Mesendoderm (in vitro differentiated cells): Measurements from ENCODE around the gene SPEM2.

Experiments used
- DNase-seq: peaks from one replicate; pipeline ENCODE4 v3.0.0; 2013
- H2AK5ac ChIP-seq: 2 replicates; pipeline ENCODE4 v1.6.1; 2013; ENCODE audit warnings: low read length, inconsistent platforms
- H2BK120ac ChIP-seq: 2 replicates; pipeline ENCODE4 v1.6.1; 2013; ENCODE audit warnings: low read depth, mild to moderate bottlenecking, low read length, moderate library complexity, mixed read lengths
- H2BK15ac ChIP-seq: replicated peaks from 2 replicates; pipeline ENCODE4 v1.6.1; 2013; ENCODE audit warnings: low read depth, mild to moderate bottlenecking, moderate library complexity
- H2BK5ac ChIP-seq: 2 replicates; pipeline ENCODE4 v1.6.1; 2013; ENCODE audit warnings: low read length, inconsistent platforms
- H3K18ac ChIP-seq: 2 replicates; pipeline ENCODE4 v1.6.1; 2013; ENCODE audit warnings: mild to moderate bottlenecking, low read length, mixed read lengths
- H3K23ac ChIP-seq: one replicate; pipeline ENCODE4 v1.6.1; 2013; ENCODE audit warnings: low read length
- H3K27ac ChIP-seq: 2 replicates; pipeline ENCODE4 v1.5.1; 2013; ENCODE audit warnings: low read depth, mild to moderate bottlenecking, inconsistent platforms, low read length, moderate library complexity
- H3K27me3 ChIP-seq: 2 replicates; pipeline ENCODE4 v1.6.1; 2013; ENCODE audit warnings: low read length, control low read depth, mild to moderate bottlenecking, inconsistent platforms; ENCODE audit not compliant: insufficient read depth, poor library complexity
- H3K36me3 ChIP-seq: 2 replicates; pipeline ENCODE4 v1.6.1; 2013; ENCODE audit warnings: low read length, inconsistent platforms; ENCODE audit not compliant: control insufficient read depth, insufficient read depth
- H3K4ac ChIP-seq: one replicate; pipeline ENCODE4 v1.6.1; 2013; ENCODE audit warnings: low read depth, mild to moderate bottlenecking, low read length, moderate library complexity
- H3K4me1 ChIP-seq: 2 replicates; pipeline ENCODE4 v1.6.1; 2013; ENCODE audit warnings: low read depth, low read length, inconsistent platforms; ENCODE audit not compliant: control insufficient read depth
- H3K4me2 ChIP-seq: 2 replicates; pipeline ENCODE4 v1.6.1; 2013; ENCODE audit warnings: low read length
- H3K4me3 ChIP-seq: 2 replicates; pipeline ENCODE4 v1.5.1; 2013; ENCODE audit warnings: mild to moderate bottlenecking, low read length
- H3K56ac ChIP-seq: one replicate; pipeline ENCODE4 v1.6.1; 2013; ENCODE audit warnings: low read length
- H3K79me1 ChIP-seq: 2 replicates; pipeline ENCODE4 v1.6.1; 2013; ENCODE audit warnings: low read length, inconsistent platforms
- H3K79me2 ChIP-seq: 2 replicates; pipeline ENCODE4 v1.6.1; 2013; ENCODE audit warnings: mild to moderate bottlenecking, low read length; ENCODE audit not compliant: control insufficient read depth, insufficient read depth
- H3K9ac ChIP-seq: 2 replicates; pipeline ENCODE4 v1.6.1; 2013; ENCODE audit warnings: low read length, inconsistent platforms
- H4K5ac ChIP-seq: one replicate; pipeline ENCODE4 v1.6.1; 2013; ENCODE audit warnings: low read length
- H4K8ac ChIP-seq: one replicate; pipeline ENCODE4 v1.6.1; 2013; ENCODE audit warnings: low read depth, mild to moderate bottlenecking, control low read depth, low read length, moderate library complexity
- WGBS: extraction: QIAGEN DNeasy Blood & Tissue Kit; methylation state at CpG from one replicate; pipeline ENCODE4 v1.1.7; 2013; ENCODE audit warnings: low lambda C conversion rate, missing lambda C conversion rate; ENCODE audit not compliant: insufficient coverage; ENCODE audit errors: extremely low coverage; 5-methylcytosine and 5-hydroxymethylcytosine counted together

SPEM2 gene

DNA sequence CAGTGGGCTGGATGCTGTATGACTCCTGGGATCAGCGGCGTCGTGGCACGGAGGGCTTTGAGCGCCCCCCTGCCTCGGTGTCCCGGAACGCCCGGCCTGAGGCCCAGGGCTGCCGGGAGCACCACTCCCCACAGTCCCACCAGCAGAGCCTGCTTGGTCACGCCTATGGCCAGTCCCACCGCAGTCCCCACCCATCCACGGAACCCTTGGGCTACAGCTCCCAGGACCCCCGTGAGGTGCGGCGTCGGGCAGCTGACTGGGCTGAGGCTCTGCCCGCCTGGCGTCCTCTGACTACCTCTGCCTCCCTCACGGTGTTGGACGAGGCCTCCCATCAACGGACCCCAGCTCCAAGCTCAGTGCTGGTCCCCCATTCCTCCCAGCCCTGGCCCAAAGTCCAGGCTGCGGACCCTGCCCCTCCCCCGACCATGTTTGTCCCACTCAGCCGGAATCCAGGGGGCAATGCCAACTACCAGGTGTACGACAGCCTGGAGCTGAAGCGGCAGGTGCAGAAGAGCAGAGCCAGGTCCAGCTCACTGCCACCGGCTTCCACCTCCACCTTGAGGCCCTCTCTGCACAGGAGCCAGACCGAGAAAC, 1.6 kb downstream of the SPEM2 start:
- H3K4me2 ChIP-seq = no peak overlapping the region
- no peak overlapping the region for H4K8ac ChIP-seq
- no peak overlapping the region for H3K9ac ChIP-seq
- no peak overlapping the region for H2AK5ac ChIP-seq
- no peaks in the 10 kb centered on the region for H3K27me3 ChIP-seq
- no peak for DNase-seq
- no peak overlapping the region for H3K4ac ChIP-seq
- no peaks in the 10 kb centered on the region for H3K4me1 ChIP-seq
- no peak overlapping the region for H3K4me3 ChIP-seq
- H3K79me1 ChIP-seq = no peaks in the 10 kb centered on the region
- H3K56ac ChIP-seq = no peak overlapping the region
- H3K36me3 ChIP-seq = no peaks in the 10 kb centered on the region
- H3K27ac ChIP-seq = no peak overlapping the region
- no CpG with 5 or more reads among the region's 29 CpGs for WGBS
- no peak overlapping the region for H3K18ac ChIP-seq
- H2BK5ac ChIP-seq = no peak overlapping the region
- H2BK15ac ChIP-seq = no peak overlapping the region
- no peak overlapping the region for H2BK120ac ChIP-seq
- no peak overlapping the region for H4K5ac ChIP-seq
- H3K79me2 ChIP-seq = no peaks in the 10 kb centered on the region
- no peak overlapping the region for H3K23ac ChIP-seq

DNA sequence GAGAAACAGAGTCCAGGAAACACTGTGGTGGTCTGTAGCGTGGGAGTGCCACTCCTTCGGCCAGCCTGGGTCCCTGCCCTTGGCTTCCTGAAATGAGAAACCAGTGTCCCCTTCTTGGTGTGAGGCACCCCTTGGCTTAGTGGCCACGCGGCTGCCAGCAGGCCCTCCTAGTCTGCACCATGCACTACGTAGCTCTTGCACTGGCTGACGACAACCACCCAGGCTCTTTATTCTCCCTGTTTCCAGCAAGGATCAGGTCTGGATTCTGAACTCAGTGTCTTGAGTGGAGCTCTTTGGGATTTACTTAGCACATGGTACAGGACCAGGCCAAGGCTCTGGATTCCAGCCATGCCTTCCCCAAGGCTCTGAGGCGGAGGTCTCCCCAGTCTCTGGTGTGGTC, 2.1 kb downstream of the SPEM2 start:
- no peak for DNase-seq
- Histone ChIP-seq H2AK5ac (no peak overlapping the region), H4K8ac (no peak overlapping the region), H3K36me3 (no peaks in the 10 kb centered on the region), H2BK120ac (no peak overlapping the region), H3K23ac (no peak overlapping the region), H3K79me1 (no peaks in the 10 kb centered on the region), H3K56ac (no peak overlapping the region), H3K4ac (no peak overlapping the region), H3K18ac (no peak overlapping the region), H3K79me2 (no peaks in the 10 kb centered on the region), H2BK5ac (no peak overlapping the region), H3K4me2 (no peak overlapping the region), H2BK15ac (no peak overlapping the region), H3K27ac (no peak overlapping the region), H3K27me3 (no peaks in the 10 kb centered on the region), H3K4me3 (no peak overlapping the region), H3K4me1 (no peaks in the 10 kb centered on the region), H4K5ac (no peak overlapping the region), H3K9ac (no peak overlapping the region)
- no CpG with 5 or more reads among the region's 7 CpGs for WGBS

GRCh38 chr17:7428557-7428956, 3.1 kb downstream of the SPEM2 start, which contains the start of gene SPEM3:
SPEM3 (plus strand) TSS chr17:7428857; CDS start chr17:7428903, 46 bp downstream.
- H3K4me1 ChIP-seq = no peaks in the 10 kb centered on the region
- no peak within 1 kb of the TSS for H3K4me2 ChIP-seq
- H3K4ac ChIP-seq = no peak within 1 kb of the TSS
- no peak within 1 kb of the TSS for H4K5ac ChIP-seq
- H3K56ac ChIP-seq = no peak within 1 kb of the TSS
- no peak for DNase-seq
- H2AK5ac ChIP-seq = no peak within 1 kb of the TSS
- H3K27ac ChIP-seq = no peak within 1 kb of the TSS
- H2BK5ac ChIP-seq = no peak within 1 kb of the TSS
- WGBS = no CpG with 5 or more reads among the region's 5 CpGs
- H3K18ac ChIP-seq = no peak within 1 kb of the TSS
- no peaks in the 10 kb centered on the region for H3K79me2 ChIP-seq
- H3K23ac ChIP-seq = no peak within 1 kb of the TSS
- no peaks in the 10 kb centered on the region for H3K27me3 ChIP-seq
- H4K8ac ChIP-seq = no peak within 1 kb of the TSS
- H3K4me3 ChIP-seq = no peak within 1 kb of the TSS
- H3K36me3 ChIP-seq = no peaks in the 10 kb centered on the region
- no peak within 1 kb of the TSS for H2BK120ac ChIP-seq
- no peak within 1 kb of the TSS for H2BK15ac ChIP-seq
- H3K9ac ChIP-seq = no peak within 1 kb of the TSS
- H3K79me1 ChIP-seq = no peaks in the 10 kb centered on the region

GRCh38 chr17:7429722-7430121, 4.3 kb downstream of the SPEM2 start:
- H3K4ac ChIP-seq = no peak overlapping the region
- H3K56ac ChIP-seq = no peak overlapping the region
- no peak overlapping the region for H2AK5ac ChIP-seq
- no peaks in the 10 kb centered on the region for H3K36me3 ChIP-seq
- no peak overlapping the region for H2BK15ac ChIP-seq
- no peak overlapping the region for H3K9ac ChIP-seq
- H4K5ac ChIP-seq = no peak overlapping the region
- WGBS = no CpG with 5 or more reads among the region's 10 CpGs
- H3K27ac ChIP-seq = no peak overlapping the region
- H3K79me2 ChIP-seq = no peaks in the 10 kb centered on the region
- no peak overlapping the region for H3K4me2 ChIP-seq
- no peaks in the 10 kb centered on the region for H3K27me3 ChIP-seq
- H3K4me1 ChIP-seq = no peaks in the 10 kb centered on the region
- no peak overlapping the region for H3K18ac ChIP-seq
- H2BK120ac ChIP-seq = no peak overlapping the region
- H2BK5ac ChIP-seq = no peak overlapping the region
- H3K4me3 ChIP-seq = no peak overlapping the region
- no peak for DNase-seq
- no peak overlapping the region for H4K8ac ChIP-seq
- no peaks in the 10 kb centered on the region for H3K79me1 ChIP-seq
- H3K23ac ChIP-seq = no peak overlapping the region

GRCh38 chr17:7431231-7431630, 5.8 kb downstream of the SPEM2 start:
- H3K79me2 ChIP-seq = no peaks in the 10 kb centered on the region
- H3K56ac ChIP-seq = no peak overlapping the region
- no peaks in the 10 kb centered on the region for H3K27me3 ChIP-seq
- no peak overlapping the region for H3K9ac ChIP-seq
- WGBS = no CpG with 5 or more reads among the region's 1 CpG
- no peak overlapping the region for H3K27ac ChIP-seq
- H2AK5ac ChIP-seq = no peak overlapping the region
- H4K5ac ChIP-seq = no peak overlapping the region
- no peaks in the 10 kb centered on the region for H3K79me1 ChIP-seq
- H3K4ac ChIP-seq = no peak overlapping the region
- no peak overlapping the region for H2BK120ac ChIP-seq
- no peak overlapping the region for H3K18ac ChIP-seq
- H4K8ac ChIP-seq = no peak overlapping the region
- no peaks in the 10 kb centered on the region for H3K36me3 ChIP-seq
- no peak overlapping the region for H2BK5ac ChIP-seq
- no peak overlapping the region for H2BK15ac ChIP-seq
- H3K4me2 ChIP-seq = no peak overlapping the region
- DNase-seq = no peak
- H3K4me1 ChIP-seq = no peaks in the 10 kb centered on the region
- no peak overlapping the region for H3K23ac ChIP-seq
- H3K4me3 ChIP-seq = no peak overlapping the region

DNA sequence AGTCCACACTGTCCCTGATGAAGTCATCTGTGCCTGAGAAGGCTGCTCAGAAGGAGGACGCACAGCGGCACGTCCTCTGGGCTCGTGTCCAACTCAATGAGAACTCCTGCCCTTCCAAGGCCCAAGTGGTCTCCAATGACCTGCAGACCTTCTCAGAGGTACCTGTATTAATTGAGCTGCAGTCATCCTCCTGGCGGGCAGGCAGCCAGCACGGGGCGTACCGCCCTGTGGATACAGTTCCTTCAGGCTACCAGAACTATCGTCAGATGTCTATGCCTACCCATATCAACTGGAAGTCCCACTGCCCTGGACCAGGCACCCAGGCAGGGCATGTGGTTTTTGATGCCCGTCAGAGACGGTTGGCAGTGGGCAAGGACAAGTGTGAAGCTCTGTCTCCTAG, 6.9 kb downstream of the SPEM2 start:
- no peak overlapping the region for H3K4ac ChIP-seq
- no peak overlapping the region for H3K23ac ChIP-seq
- no peak overlapping the region for H3K9ac ChIP-seq
- no peaks in the 10 kb centered on the region for H3K79me1 ChIP-seq
- no peak overlapping the region for H3K18ac ChIP-seq
- no peak overlapping the region for H2BK15ac ChIP-seq
- H4K8ac ChIP-seq = no peak overlapping the region
- no peaks in the 10 kb centered on the region for H3K79me2 ChIP-seq
- H2BK120ac ChIP-seq = no peak overlapping the region
- H3K4me3 ChIP-seq = no peak overlapping the region
- H2BK5ac ChIP-seq = no peak overlapping the region
- H3K27ac ChIP-seq = no peak overlapping the region
- no peaks in the 10 kb centered on the region for H3K4me1 ChIP-seq
- no peak for DNase-seq
- H3K27me3 ChIP-seq = no peaks in the 10 kb centered on the region
- H3K36me3 ChIP-seq = no peaks in the 10 kb centered on the region
- WGBS = no CpG with 5 or more reads among the region's 11 CpGs
- H3K56ac ChIP-seq = no peak overlapping the region
- H2AK5ac ChIP-seq = no peak overlapping the region
- H3K4me2 ChIP-seq = no peak overlapping the region
- no peak overlapping the region for H4K5ac ChIP-seq
